COLO829 (cell line): ENCODE data around the gene CTDSPL.
A peak's percentile ranks its signal among the peaks of the same experiment; 100 is the strongest.

Source experiments
- DNase-seq: peaks from one replicate; pipeline ENCODE4 v3.0.0; 2012; ENCODE audit warnings: low spot score

Gene CTDSPL

DNA sequence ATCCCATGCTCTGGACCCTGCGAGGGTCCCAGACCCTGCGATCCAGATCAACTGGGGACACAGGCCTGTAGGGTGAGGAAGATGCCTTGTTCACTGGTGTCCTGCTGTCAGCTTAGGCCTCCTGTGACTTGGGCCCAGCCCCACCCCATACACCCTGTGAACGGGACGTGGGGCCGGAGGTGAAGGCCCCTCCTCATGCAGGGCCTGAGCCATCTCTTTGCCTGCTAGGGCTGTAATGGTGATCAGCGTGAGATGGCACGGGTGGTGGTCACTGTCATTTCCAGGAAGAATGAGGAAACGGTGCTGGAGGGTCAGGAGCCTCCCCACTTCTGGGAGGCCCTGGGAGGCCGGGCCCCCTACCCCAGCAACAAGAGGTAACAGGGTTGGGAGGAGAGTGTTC is 141.3 kb downstream of the CTDSPL start:
- no peak for DNase-seq

DNA sequence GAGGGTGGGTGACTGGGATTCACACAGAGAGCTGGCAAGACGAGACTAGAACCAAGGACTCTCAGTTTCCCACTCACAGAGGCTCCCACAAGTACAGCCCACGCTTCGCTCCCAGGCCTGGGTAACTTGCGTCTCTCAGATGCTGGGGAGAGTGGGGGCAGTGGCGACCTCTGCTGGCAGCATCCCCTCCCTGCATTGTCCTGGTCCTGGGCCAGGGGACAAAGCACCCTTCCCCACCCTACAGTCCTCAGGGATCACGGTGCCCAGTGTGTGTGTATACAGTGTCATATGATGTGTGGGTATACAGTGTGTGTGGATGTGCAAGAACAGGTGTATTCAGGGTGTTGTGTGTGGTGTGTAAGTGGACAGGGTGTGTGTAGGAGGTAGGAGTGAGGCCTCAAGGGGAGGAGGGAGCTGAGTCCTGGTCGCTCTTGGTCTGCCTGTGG is 141.7 kb downstream of the CTDSPL start:
- peak; percentile 57 for DNase-seq

DNA sequence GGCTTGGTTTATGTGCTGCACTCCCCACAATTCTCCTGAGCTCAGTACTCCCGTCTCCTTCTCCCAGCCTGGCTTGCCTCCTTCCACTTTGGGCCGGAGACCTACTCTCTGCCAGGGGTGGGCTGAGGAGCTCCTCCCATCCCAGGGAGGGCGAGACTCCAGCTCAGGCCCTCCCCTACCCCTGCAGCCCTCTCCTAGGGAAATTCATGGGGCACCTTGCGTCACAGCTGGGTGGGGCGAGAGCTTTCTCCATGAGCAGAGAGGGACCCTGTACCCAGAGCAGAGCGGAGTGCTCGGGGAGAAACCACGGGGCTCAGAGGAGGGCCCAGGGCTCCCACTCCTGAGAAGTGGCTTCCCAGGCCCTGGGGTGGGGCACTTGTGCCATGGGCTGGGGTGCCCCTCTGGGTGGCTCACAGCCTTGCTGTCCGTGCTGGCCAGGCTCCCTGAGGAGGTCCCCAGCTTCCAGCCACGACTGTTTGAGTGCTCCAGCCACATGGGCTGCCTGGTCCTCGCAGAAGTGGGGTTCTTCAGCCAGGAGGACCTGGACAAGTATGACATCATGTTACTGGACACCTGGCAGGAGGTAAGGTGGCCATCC is 142.2 kb downstream of the CTDSPL start:
- no peak for DNase-seq

DNA sequence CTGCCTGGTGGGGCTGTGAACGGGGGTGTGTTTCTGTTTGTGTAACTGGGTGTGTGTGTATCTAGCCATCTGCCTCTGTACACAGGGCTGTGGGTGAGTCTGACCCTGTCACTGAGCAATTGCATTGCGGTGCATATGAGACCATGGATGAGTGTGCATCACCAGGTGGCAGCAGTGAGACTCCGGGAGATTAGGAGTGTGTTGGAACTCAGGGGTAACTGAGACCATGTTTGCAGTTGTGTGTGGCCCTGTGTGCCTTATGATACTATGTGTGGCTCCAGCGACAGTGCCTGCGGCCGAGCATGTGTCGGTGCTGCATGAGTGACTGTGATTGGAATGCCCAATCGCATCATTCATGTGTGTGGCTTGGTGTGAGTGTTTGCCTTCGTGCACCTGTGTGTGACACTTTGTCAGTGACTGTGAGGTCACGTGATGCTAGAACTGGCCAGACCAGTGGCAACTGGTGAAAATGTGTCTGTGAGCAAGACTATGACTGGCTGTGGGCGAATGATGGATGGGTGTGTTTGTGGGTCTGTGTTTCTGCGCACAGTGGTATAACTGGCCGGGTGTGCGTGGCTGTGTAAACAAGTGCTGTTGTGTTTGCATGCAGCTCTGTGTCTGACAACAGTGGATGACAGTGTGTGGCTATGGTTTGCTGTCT is 142.9 kb downstream of the CTDSPL start:
- DNase-seq = peak; percentile 70

GRCh38 chr3:38005076-38006020 is 143.7 kb downstream of the CTDSPL start:
- peak; percentile 96 for DNase-seq

DNA sequence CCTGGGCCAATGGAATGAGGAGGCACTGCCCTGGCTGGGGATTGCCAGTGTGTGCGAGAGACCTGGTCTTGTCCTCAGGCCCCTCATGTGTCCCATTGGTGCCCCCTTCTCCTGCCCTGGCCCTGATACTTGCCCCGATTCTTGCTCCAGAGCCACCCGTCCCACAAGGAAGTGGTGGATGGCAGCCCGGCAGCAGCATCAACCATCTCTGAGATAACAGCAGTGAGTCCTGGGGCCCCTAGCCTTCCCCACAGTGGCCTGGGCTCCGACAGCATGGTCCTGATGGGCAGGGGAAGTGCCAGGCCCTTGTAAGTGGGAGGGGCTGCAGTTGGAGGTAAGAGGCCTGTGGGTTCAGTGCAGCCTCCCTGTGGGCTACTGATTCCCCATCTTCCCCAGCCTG is 144.4 kb downstream of the CTDSPL start:
- DNase-seq = no peak

DNA sequence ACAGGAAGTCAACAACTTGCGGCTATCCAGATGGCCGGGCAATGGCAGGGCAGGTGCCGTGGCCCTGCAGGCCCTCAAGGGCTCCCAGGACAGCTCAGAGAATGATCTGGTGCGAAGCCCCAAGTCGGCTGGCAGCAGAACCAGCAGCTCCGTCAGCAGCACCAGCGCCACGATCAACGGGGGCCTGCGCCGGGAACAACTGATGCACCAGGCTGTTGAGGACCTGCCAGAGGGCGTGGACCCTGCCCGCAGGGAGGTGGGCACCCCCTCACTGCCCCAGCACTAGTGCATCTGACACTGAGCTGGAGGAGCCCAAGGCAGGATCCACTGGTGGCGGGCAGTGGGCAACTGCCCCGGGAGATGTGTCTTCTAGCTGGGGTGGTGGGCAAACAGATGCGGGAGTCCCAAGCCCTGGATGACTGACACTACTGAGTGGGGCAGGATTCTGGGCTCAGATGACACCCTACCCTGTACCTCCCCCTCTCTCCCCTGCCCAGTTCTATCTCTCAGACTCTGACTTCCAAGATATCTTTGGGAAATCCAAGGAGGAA is 144.8 kb downstream of the CTDSPL start:
- no peak for DNase-seq

DNA sequence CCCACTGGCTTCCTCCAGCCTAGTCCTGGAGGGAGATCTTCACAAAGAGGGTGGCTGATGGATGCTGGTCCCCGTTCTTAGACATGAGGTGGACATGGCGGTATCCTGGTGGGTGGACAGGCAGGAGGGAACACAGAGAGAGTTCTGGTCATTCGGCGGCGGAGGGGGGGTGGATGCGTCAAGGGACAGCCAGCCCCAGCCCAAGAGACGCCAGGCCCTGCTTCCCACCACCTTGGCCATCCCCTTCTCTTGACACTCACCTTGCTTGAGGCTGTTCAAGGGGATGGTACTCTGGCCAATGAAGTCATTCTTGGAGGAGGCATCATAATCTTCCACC is 146.0 kb downstream of the CTDSPL start:
- DNase-seq = no peak

DNA sequence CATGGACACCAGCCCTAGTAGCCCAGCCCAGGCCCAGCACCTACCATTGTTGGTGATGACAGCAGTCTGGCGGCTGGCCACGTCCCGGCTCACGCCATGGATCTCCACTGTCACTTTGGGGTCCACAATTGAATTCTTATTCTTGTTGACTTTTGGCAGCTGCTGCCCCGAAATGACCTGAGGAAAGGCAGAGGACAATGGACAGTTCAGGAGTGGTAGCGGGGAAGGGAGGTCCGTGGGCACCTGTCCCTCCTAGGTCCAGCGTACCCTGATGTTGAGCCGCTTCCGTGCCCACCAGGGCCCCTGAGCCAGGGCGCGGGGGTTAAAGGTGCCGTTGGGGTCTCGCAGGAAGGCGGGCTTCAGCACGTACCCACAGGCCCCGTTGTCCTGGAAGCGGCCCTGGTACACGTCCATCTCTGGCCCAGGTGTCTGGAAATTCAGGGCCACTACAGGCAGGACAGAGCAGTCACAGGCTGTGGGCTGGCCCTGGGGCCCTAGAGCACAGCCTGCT is 146.6 kb downstream of the CTDSPL start:
- DNase-seq = no peak

DNA sequence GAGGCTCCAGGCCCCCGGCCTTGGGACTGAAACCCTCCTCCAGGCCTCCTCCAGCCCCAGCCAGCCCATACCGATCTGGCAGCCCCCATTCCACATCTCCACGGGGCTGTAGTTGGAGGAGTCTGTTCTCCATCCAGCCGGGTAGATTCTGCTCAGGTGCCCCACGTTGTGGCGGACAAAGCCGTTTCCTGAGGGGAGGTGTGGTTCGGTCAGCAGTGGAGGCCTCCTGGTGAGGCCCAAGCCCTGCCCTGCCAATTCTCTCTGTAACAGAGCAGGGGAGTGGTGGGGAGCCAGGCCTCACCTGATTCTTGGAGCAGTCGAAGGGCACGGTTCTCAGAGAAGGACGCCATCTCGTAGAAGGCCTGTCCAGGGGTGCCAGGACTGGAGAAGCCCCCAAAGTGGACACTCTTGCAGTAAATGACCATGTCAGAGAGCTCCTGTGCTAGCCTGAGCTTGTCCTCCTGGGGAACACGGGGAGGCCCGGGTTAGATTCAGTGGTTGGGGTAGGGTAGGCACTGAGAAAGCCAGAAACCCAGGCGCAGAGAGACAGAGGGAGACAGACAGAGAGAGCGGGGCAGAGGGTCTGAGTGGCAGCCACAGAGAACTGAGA is 147.4 kb downstream of the CTDSPL start:
- no peak for DNase-seq

DNA sequence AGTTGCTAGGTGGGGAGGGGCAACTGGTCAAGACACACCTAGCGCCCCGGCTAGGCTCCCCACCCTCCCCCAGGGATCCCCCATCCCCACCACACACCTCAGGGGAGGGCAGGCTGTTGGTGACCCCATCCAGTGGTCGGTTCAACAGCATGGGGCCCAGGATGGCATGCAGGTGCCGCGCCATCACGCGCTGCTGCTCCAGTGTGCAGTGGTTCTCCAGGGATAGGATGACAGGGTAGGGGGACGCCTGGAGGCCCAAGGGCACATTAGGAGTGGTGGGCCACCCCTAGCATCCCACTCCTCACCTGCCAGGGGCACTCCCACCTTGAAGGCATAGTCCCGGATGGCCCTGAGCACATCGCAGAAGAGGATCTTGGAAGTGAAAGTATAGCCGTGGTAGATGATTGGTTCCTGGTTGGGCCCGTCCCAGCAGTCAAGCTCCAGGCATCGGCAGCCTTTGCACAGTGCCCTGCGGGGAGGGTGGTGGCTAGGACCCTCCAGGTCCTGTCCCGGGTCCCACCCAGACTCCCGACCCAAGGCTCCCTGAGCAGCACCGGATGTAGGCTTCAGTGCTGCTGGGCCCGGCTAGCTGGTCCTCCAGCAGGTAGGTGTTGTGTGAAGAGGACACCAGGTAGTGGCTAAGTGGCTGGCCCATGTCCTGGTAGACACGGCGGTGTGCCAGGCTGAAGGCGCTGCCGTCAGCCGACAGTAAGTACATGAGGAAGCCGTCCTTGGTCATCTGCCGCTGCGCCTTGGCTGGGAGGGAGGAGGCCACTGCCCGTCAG is 148.3 kb downstream of the CTDSPL start:
- no peak for DNase-seq

GRCh38 chr3:38011111-38011510 is 149.4 kb downstream of the CTDSPL start:
- DNase-seq = no peak

DNA sequence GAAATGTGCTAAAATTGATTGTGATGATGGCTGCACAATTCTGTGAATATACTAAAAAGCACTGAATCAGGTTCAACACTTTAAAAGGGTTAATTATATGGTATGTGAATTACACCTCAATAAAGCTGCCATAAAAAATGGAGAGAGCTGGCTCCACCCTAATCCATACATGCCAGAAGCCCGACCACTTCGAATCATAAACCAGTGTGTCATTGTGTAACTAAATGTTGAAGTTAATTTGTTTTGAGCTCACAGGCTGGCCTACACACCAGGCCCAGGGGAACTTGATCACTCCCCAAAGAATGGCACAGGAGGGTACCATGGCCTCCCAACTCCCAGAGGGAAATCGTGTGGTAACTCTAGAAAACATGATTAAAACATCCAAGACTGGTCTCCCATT is 153.8 kb downstream of the CTDSPL start:
- DNase-seq = no peak

DNA sequence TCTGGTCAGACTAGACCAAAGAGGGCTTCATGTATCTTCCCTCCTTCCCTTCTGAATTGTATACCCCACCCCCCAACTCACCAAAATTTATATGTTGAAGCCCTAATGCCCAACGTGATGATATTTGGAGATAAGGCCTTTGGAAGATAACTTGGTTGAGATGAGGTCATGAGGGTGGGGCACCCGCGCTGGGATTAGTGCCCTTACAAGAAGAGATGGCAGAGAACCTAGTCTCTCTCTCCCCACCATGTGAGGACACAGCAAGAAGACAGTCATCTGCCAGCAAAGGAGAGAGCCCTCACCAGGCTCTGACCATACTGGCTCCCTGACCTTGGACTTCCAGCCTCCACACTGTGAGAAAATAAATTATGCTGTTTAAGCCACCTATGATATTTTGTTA is 154.3 kb downstream of the CTDSPL start:
- DNase-seq = no peak

GRCh38 chr3:38016410-38016809 is 154.7 kb downstream of the CTDSPL start:
- DNase-seq = no peak

DNA sequence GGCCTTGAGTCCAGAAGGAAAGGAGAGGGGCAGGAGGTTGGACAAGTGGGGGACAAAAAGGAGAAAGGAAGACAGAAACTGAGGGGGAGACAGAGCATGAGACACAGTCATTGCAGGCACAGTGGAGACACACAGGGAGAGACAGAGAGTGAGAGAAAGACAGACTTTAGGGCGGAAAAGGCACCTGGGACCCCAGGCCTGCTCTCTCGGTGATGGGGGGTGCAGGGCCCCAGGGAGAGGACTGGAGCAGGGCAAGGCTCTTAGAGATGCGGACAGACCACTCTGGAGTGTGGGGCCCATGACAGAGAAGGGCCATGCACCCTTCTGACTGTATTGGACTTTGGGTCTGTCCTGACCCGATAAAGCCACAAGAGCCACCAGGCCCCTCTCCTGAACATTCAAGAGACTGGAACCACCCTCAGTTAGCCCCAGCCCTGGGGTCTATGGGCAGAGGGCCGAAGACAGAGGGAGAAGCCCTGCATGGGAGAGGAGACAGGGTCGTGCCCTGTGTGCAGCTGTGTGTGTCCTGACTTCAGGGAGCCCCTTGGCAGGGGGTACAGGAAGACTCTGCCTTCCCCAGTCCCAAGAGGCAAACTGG is 155.3 kb downstream of the CTDSPL start:
- no peak for DNase-seq

- no peak for DNase-seq
Measured at GRCh38 chr3:38017445-38018295, 156.0 kb downstream of the CTDSPL start.

DNA sequence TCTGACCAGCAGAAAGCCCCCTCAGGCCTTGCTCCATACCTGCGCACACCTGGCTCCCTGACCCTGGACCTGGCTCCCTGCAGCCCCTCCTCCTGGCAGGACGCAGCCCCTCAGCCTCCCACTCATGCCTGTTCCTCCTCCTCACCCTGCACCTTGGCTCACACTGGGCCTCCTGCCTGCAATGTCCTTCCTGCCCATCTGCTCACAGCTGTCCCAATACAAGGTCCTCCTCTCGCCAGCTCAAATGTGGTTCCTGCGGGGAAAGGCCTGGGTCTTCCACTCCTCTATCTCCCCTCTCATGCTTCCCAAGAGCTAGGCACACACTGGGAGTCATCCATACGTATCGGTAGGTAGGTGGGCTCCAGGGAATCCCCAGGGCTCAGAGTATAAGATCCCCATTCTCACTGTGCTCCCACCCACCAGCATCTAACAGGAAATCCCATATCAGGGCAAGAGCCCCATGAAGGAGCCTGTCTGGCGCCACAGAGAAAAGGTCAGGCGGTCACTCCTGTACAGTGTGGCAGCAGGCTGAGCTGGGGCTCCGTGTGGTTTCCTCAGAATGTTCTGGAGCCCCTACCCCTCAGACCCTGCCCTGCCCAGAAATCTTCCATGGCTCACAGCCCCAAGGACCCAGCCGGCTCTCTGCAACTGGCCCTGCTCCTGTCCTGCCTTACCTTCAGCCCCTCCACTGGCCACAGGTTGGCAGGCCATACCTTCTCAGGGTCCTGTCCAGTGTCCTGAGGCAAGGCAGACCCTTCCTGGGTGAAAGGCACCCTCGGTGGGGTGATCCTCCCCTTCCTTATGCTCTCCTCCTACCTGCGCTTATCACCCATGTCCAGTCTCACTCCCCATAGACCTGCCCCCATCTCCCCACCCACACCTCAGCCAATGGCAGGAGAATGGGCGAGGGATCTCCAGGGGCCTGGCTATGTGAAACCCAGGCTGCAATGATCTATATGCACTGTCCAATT is 156.9 kb downstream of the CTDSPL start:
- DNase-seq = no peak
